HG03159 (cell line): ENCODE data around the gene FANCI.

Source experiments
- ATAC-seq: cut with Tn5 transposase; IDR thresholded peaks from one replicate; pipeline ENCODE4 v1.9.1; 2021; ENCODE audit warnings: mild to moderate bottlenecking, moderate library complexity; ENCODE audit not compliant: unreplicated experiment

The FANCI gene

GRCh38 chr15:89243691-89244573, at the start of gene FANCI:
TSS of gene FANCI (plus strand) at chr15:89243979. CDS start at chr15:89247648, 3,669 bp downstream.
- ATAC-seq = peak; percentile 94

GRCh38 chr15:89194608-89195007, 49.2 kb upstream of the FANCI start:
- ATAC-seq = no peak

DNA sequence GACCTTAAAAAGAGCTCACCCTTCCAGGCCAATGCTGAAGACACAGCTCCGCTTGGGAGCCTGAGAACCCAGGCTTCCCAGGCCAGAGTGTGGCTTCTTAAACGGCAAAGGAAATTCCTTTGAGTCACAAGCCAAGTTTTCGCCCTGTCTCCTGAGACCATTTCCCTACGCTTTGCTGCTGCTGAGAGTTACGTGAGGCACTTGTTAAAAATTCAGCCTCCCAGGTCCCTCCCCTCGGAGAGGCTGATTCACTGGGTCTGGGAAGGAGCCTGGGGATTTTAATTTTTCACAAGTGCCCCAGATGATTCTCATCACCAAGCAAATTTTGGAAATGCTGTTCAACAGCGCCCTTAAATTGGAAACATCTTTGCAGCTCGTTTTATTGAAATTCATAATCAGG, 47.9 kb upstream of the FANCI start:
- no peak for ATAC-seq

DNA sequence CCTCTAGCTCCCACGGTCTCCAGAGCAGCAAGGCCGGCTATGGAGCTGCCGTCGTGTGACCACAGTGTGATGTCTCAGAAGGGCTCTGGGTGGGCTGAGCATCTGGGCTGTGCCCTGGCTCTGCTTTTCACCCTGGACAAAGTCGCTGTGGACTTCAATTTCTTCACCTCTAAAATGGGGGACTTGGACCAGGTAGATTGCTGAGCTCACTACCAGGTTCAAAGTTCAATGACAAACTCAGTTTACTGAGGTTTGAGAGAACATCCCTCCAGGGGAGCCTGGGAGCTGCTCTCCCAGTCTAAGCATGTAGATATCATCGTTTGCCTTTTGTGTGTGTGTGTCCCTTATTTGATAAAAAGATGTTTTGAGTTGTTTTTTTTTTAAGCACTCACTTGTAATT, 47.5 kb upstream of the FANCI start:
- ATAC-seq = no peak

- no peak for ATAC-seq
Measured at GRCh38 chr15:89196994-89197393, 46.8 kb upstream of the FANCI start.

GRCh38 chr15:89197503-89197971, 46.2 kb upstream of the FANCI start:
- ATAC-seq = no peak

GRCh38 chr15:89198196-89198595, 45.6 kb upstream of the FANCI start:
- ATAC-seq = no peak

GRCh38 chr15:89198934-89199333, 44.8 kb upstream of the FANCI start:
- ATAC-seq = no peak

DNA sequence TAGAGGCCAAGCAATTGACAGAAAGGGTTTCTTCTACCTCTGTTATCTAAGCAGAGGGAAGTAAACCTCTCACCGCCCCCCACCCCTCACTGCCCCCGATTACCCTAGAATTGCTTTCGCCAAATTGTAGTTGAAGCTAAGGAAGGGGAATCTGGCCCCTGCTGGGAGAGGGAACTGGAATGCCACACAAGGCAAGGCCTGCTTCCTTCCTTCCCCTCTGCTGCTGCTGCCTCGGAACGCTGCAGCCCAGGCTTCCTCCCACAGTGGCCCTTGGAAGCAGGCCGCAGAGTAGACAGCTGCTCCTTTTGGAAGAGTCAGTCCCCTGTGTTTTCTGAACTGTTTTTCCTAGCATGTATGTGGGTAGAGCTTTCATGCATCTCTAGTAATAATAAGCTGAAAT, 44.0 kb upstream of the FANCI start:
- no peak for ATAC-seq

DNA sequence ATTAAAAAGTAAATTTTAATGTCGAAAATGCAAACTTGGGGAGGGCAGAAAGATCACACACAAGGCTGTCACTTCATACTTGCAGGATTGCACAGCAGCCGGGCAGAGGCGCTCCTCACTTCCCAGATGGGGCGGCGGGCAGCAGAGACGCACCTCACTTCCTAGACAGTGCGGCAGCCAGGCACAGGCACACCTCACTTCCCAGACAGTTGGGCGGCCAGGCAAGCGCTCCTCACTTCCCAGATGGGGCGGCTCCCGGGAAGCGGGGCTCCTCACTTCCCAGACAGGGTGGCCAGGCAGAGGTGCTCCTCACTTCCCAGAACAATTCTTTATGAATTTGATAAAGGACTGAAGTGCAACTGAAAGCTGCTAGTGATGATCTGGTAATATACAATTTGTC, 43.6 kb upstream of the FANCI start:
- ATAC-seq = no peak

GRCh38 chr15:89201465-89202005, 42.2 kb upstream of the FANCI start:
- ATAC-seq = no peak

DNA sequence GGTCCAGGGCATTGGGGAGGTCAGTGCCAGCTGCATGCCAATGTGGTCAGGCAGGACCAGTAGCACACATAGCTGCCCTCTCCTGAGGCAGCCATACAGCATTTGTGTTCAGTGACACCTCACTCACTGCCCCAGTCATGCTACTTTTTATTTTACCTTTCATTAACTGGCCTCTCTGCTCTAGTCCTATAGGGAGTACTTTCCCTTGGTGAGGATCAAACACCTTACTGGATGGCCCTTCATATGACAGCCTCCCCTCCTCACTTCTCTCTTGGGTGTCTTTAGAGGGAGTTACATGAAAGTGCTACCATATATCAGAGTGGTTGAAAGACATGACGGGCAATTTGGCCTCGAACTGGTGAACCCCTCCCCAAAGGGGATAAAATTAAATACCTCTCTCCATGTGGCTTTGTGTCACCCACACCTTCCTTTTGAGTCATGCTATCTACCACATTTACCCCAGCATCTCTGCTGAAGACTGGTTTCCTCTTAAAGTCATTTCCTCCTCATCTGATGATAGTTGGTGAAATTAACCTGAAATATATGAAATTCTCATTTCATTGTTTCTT, 40.0 kb upstream of the FANCI start:
- ATAC-seq = no peak

GRCh38 chr15:89205991-89206585, 37.7 kb upstream of the FANCI start:
- no peak for ATAC-seq

GRCh38 chr15:89206908-89207331, 36.9 kb upstream of the FANCI start:
- peak; percentile 75 for ATAC-seq

DNA sequence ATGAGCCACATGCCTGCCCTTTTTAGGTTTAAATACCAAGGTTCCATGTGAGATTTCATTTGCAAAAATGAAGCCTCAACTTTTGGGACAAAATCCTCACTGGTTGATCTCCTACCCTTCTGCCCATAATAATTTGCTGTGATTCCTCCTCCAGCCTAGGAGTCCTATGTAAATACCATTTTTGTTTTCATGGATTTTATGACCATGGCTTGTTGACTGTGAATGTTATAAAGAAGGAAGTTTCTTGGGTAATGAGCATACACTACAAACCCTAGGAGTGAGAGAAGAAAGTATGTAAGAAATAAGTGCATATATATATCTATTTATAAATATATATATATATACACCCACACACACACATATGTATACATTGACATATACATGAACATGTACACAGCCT, 35.5 kb upstream of the FANCI start:
- ATAC-seq = no peak

- ATAC-seq = no peak
Measured at GRCh38 chr15:89209057-89209456, 34.7 kb upstream of the FANCI start.

- no peak for ATAC-seq
Measured at GRCh38 chr15:89211678-89212170, 32.1 kb upstream of the FANCI start.

DNA sequence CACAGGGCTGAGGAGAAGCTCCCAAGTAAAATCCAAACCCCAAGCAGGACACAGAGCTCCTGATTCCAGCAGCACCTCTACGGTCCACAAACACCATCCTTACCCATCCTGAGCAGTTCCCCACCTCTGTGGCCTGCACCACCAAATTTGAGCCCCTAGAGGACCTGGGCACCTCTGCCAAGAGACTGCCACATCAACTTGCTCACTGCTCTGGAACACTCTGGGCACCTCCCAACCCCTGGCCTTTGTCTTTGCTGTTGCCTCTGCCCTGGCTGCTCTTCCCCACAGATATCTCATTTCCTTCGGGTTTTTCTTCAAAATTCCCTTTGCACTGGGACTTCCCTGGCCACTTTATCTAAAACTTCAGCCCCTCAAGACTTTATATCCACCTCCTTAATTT, 28.2 kb upstream of the FANCI start:
- ATAC-seq = no peak

DNA sequence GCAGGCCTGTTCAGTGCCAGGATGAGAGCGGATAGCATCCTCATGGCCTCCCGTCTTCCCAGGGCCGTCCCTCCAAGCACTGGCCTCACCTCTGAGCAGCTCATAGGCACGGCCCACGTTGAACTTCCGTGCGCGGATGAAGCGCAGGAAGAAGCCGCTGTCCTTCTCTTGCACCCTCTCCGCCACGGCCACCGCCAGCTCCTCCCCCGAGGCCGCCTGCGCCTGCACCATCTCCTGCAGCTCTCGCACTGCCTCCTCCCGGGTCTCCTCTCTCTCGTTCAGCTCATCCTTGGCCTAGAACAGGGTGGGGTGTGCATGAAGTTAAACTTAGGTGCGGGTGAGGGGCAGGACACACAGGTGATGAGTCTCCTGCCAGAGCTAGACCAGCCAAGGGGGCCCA, 26.7 kb upstream of the FANCI start:
- no peak for ATAC-seq

- no peak for ATAC-seq
Measured at GRCh38 chr15:89217686-89218376, 25.9 kb upstream of the FANCI start.

- ATAC-seq = no peak
Measured at GRCh38 chr15:89218531-89218930, 25.2 kb upstream of the FANCI start.
